Measurements from ENCODE around the gene ZNF91.
"Not testable (repeated sequence)": the region's sequence is repeated elsewhere in the genome, so short reads cannot be mapped to it uniquely, and the experiment has no call there.

The ZNF91 gene

GRCh38 chr19:23395041-23395721, at the start of gene ZNF91:
Gene ZNF91 (minus strand): TSS chr19:23395471. CDS start chr19:23395354, 117 bp downstream.
- peak; percentile 79 for TF ChIP-seq POLR2A (IDR thresholded peaks at IDR 0.05; ENCODE audit: low read depth, low read length)
- DNase-seq (ENCODE audit: insufficient read length, low spot score), result peak; percentile 51
- peak; percentile 99 for FAIRE-seq

DNA sequence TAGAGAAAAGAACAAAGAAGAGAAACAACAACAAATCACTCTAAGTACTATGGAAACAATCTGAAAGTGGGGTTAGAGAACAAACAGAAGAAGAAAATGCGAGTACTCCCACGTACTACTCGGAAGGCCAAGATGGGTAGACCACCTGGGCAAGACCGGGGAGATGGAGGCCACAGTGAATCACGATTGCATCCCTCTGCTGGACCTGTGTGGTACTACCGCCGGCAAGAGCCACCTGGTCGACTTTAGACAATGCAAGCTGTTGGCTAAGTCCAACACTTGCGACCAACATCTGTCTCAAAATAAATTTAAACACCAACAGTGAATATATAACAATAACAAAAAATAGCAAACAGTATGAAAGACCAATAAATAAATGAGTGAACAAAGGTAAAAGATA, 45.5 kb upstream of the ZNF91 start:
- FAIRE-seq (no peak), DNase-seq (ENCODE audit: insufficient read length, low spot score) (no peak)
- TF ChIP-seq POLR2A (IDR thresholded peaks at IDR 0.05; ENCODE audit: low read depth, low read length), result no peak

- FAIRE-seq (no peak), DNase-seq (ENCODE audit: insufficient read length, low spot score) (no peak)
- TF ChIP-seq POLR2A (IDR thresholded peaks at IDR 0.05; ENCODE audit: low read depth, low read length), result no peak
These were observed 44.9 kb upstream of the ZNF91 start for GRCh38 chr19:23440207-23440606.

DNA sequence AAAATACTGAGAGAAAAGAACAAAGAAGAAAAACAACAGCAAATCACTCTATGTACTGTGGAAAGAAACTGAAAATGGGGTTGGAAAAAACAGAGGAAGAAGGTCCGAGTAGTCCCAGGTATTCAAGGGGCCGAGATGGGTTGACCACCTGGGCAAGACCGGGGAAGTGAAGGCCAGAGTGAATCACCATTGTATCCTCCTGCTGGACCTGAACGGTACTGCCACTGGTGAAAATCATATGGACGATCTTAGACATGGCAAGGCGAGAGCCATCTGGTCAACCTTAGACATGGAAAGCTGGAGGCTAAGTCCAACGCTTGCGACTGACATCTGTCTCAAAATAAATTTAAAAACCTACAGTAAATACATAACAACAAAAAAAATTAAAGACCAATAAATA, 44.4 kb upstream of the ZNF91 start:
- no peak for DNase-seq (ENCODE audit: insufficient read length, low spot score)
- TF ChIP-seq POLR2A (IDR thresholded peaks at IDR 0.05; ENCODE audit: low read depth, low read length), result no peak

DNA sequence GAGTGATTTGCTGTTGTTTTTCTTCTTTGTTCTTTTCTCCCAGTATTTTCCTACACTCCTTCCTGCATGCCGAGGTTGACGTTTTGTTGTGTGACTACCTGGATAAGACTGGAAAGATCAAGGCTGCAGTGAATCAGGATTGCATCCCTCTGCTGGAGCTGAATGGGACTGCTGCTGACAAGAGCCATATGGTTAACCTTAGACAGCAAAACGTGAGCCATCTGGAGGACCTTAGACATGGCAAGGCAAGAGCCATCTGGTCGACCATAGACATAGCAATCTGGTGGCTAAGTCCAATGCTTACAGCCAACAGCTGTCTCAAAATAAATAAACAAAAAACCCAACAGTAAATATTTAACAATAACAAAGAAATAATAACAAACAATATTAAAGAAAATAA, 42.6 kb upstream of the ZNF91 start:
- no peak for DNase-seq (ENCODE audit: insufficient read length, low spot score)

More for the DNA sequence above, 44.4 kb upstream of the ZNF91 start:
- no peak for FAIRE-seq

GRCh38 chr19:23436944-23437343, 41.7 kb upstream of the ZNF91 start:
- no peak for DNase-seq (ENCODE audit: insufficient read length, low spot score)
- no peak for FAIRE-seq
- TF ChIP-seq POLR2A (IDR thresholded peaks at IDR 0.05; ENCODE audit: low read depth, low read length), result no peak

More for the DNA sequence above, 42.6 kb upstream of the ZNF91 start:
- FAIRE-seq, result no peak
- TF ChIP-seq POLR2A (IDR thresholded peaks at IDR 0.05; ENCODE audit: low read depth, low read length), result no peak

DNA sequence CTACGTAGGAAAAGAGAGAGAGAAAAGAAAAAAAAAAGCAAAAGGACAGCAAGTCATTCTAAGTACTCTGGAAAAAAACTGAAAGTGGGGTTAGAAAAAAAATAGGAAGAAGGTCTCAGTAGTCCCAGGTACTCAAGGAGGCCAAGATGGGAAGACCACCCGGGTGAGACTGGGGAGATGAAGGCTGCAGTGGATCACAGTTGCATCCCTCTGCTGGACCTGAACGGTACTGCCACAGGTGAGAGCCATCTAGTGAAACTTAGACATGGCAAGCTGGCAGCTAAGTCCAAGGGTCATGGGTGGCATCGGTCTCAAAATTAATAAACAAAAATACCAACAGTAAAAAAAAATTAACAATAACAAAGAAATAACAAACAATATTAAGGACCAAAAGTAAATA, 41.0 kb upstream of the ZNF91 start:
- TF ChIP-seq POLR2A (IDR thresholded peaks at IDR 0.05; ENCODE audit: low read depth, low read length), result no peak
- DNase-seq (ENCODE audit: insufficient read length, low spot score) (no peak), FAIRE-seq (no peak)

DNA sequence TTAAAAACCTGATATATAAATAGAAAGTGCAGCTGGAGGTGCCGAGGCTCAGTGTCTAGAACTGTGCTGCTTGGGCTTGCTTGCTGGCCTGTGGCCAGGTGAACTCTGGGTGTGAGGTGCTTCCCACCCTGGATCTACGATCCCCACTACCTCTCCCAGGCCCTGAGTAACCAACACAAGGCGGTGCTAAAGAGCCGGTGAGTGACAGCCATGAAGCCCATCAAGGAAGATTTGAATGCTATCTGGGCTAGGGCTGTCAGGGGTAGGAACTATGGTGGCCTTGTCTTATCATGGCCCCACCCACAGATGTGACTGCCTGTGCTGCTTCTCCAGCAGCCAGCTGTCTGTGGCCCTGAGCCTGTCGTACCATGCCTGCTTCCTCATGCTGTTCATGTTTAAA, 25.6 kb upstream of the ZNF91 start:
- DNase-seq (ENCODE audit: insufficient read length, low spot score) (no peak), FAIRE-seq (no peak)

DNA sequence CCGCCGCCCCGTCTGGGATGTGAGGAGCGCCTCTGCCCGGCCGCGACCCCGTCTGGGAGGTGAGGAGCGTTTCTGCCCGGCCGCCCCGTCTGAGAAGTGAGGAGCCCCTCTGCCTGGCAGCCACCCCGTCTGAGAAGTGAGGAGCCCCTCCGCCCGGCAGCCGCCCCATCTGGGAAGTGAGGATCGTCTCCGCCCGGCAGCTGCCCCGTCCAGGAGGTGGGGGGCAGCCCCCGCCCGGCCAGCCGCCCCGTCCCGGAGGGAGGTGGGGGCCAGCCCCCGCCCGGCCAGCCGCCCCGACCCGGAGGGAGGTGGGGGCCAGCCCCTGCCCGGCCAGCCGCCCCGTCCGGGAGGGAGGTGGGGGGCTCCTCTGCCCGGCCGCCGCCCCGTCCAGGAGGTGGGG, 24.0 kb upstream of the ZNF91 start:
- not testable (repeated sequence) for FAIRE-seq; DNase-seq (ENCODE audit: insufficient read length, low spot score)

More for the DNA sequence above, 25.6 kb upstream of the ZNF91 start:
- no peak for TF ChIP-seq POLR2A (IDR thresholded peaks at IDR 0.05; ENCODE audit: low read depth, low read length)

DNA sequence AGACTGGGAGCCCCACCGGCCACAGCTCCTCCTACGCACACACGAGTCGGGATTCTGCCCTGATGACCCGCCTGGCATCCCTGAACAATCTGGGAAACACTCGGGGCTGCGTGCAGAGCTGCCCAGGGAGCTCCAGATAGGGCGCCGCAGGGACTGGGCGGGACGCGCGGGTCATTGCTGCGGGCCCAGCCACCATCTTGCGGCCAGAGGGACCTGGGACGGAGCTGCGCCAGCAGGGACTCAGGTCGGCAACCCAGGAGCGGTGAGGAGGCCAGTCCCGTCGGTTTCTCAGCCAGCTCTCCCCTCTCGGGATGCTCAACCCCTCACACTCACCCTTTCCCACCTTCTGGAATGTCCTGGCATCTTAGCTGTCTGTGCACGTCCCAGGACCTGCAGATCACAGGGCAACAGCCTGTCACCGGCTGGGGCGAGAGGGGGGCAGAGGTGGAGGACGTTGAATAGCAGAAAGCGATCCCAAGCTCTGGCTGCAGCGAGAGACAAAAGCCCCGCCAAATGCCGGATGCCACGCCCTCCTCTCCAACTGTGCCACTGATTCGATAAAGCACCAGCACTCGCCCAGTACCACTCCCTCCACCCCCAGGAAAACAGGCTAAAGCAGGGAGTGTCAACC, 20.4 kb upstream of the ZNF91 start:
- FAIRE-seq (peak; percentile 84), DNase-seq (ENCODE audit: insufficient read length, low spot score) (peak; percentile 33)
- TF ChIP-seq POLR2A (IDR thresholded peaks at IDR 0.05; ENCODE audit: low read depth, low read length), result peak; percentile 39; the same call in 1 of the 2 replicates

DNA sequence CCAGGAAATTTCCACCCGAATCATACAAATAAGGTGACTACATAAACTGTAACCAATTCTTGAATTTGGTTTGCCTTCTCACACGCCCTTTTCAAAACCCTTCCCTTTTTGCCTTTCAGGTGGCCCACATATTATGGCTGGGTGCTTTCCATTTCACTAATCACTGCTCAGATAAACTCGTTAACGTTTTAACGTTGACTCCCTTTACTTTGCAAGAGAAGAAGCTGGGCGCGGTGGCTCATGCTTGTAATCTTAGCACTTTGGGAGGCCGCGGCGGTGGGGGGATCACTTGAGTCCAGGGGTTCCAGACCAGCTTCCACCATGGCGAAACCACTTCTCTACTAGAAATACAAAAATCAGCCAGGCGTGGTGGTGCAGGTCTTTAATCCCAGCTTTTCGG, 19.8 kb upstream of the ZNF91 start:
- FAIRE-seq, result no peak
- no peak for DNase-seq (ENCODE audit: insufficient read length, low spot score)
- no peak for TF ChIP-seq POLR2A (IDR thresholded peaks at IDR 0.05; ENCODE audit: low read depth, low read length)

DNA sequence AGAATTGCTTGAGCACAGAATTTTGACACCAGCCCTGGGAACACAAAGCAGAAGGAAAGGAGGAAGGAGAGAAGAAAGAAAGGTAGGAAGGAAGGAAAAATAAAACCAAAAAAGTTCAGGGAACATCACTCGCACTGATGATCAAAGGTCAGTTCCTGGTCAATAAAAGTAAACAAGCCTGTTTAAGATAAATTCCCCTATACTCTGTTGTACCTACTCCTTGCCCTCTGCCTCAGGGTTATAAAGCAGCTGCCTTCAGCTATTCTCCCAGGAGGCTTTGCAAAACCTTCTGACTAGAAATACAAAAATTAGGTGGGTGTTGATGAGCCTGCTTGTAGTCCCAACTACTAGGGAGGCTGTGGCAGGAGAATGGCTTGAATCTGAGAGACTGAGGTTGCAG, 14.9 kb upstream of the ZNF91 start:
- no peak for TF ChIP-seq POLR2A (IDR thresholded peaks at IDR 0.05; ENCODE audit: low read depth, low read length)
- FAIRE-seq, result no peak
- DNase-seq (ENCODE audit: insufficient read length, low spot score), result no peak

DNA sequence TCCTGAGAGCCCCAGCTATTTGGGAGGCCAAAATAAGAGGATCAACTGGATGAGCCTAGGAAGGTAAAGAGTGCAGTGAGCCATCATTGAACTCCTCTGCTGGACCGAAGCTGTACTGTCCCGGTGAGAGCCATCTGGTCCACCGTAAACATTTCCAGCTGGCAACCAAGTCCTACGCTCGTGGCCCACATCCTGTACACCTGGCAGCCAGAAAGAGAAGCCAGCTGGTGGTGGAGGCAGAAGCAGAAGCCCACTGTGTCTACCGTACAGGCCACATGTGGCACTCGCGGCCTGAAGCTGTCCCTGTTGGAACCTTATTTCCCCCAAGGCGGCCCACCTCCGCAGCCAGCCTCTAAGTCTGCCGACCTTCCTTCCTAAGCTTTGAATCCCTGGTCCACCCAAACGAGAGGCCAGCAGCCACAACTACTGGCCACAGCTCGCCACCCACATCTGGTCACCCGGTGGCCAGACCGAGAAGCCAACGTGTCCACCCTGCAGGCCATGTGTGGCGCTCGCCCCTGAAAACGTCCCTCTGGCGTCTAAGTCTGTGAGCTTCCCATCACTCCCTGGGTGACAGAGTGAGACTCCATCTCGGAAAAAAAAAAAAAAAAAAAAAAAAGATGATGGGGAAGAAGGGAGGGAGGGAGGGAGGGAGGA, 14.2 kb upstream of the ZNF91 start:
- DNase-seq (ENCODE audit: insufficient read length, low spot score) (no peak), FAIRE-seq (no peak)
- TF ChIP-seq POLR2A (IDR thresholded peaks at IDR 0.05; ENCODE audit: low read depth, low read length), result no peak

DNA sequence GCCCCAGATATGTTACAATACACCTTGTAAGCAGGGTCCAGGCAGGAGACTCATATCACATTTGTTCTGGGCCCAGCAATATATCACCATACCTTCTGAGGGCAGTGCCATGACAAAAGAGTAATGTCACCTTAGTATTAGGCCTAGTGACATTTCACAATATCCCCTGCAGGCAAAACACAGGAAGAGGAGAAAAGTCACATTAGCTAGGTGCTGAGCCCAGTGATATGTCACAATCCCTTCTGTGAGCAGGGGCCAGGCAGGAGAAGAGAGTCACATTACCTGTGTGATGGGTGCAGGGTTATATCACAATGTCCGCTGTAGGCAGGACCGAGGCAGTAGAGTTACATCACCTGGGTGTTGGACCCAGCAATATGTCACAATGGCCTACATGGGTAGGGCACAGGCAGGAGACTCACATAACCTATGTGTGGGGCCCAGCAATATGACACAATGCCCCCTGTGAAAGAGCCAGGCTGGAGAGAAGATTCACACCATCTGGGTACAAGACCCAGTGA, 12.4 kb upstream of the ZNF91 start:
- DNase-seq (ENCODE audit: insufficient read length, low spot score) (no peak), FAIRE-seq (no peak)
- no peak for TF ChIP-seq POLR2A (IDR thresholded peaks at IDR 0.05; ENCODE audit: low read depth, low read length)

Data from H54 (cell line).